ENCODE measurements around the gene CGB2.
"Not testable (repeated sequence)": the region's sequence is repeated elsewhere in the genome, so short reads cannot be mapped to it uniquely, and the experiment has no call there.

Gene CGB2

DNA sequence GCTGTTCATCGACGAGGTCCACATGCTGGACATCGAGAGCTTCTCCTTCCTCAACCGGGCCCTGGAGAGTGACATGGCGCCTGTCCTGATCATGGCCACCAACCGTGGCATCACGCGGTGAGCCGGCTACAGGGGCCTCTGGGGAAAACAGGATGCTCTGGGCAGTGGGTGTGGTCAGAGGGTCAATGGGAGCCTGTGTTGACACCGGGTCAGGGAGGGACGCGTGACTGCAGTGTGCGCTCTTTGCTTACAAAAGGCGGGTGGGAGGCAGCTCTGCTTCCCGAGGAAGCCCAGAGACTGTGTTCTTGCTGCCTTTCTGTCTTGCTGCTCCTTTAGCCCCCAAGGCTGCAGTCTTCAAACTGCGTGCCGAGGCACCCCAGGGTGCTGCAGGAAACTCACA is 20.5 kb upstream of the CGB2 start:
- DNase-seq = no peak

DNA sequence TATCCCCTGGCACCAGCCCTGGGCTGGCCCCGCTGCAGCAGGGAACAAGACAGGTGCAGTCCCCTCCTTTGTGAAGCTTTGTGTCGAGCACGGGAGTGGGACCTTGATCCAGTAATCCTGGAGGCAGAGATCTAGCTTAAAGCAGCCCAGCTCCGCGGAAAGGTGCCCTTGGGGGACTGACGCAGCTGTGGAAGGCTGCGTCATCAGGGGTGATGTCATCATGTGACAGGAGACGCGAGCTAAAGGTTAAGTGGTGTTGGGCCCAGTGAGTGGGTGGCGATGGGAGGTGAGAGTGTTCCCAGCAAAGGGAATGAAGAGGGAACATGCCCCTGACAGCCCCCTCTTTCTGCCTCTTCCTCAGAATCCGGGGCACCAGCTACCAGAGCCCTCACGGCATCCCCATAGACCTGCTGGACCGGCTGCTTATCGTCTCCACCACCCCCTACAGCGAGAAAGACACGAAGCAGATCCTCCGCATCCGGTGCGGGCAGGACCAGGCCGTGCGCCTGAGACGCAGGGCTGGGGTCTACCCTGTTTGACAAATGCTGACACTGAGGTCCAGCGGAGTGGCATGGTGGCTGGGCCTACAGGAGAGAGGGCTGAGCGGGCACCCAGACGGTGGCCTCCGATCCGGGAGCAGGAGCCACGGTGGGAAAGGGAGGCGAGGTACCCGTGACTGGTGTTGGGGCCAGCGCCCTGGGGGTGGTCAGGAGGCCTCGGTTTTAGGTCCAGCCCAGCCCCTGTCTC is 17.4 kb upstream of the CGB2 start:
- no peak for DNase-seq

DNA sequence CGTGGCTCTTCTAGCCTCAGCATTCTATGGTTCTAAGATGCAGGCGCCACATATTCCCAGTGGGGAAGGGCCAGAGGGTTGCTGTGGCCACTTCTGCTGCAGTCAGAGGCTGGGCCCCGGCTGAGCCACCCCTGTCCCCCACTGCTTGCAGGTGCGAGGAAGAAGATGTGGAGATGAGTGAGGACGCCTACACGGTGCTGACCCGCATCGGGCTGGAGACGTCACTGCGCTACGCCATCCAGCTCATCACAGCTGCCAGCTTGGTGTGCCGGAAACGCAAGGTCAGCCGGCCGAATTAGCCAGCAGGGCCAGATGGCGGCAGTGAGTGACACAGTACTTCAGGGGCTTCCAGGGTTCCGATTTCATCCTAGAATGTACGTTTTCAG is 16.8 kb upstream of the CGB2 start:
- no peak for DNase-seq

DNA sequence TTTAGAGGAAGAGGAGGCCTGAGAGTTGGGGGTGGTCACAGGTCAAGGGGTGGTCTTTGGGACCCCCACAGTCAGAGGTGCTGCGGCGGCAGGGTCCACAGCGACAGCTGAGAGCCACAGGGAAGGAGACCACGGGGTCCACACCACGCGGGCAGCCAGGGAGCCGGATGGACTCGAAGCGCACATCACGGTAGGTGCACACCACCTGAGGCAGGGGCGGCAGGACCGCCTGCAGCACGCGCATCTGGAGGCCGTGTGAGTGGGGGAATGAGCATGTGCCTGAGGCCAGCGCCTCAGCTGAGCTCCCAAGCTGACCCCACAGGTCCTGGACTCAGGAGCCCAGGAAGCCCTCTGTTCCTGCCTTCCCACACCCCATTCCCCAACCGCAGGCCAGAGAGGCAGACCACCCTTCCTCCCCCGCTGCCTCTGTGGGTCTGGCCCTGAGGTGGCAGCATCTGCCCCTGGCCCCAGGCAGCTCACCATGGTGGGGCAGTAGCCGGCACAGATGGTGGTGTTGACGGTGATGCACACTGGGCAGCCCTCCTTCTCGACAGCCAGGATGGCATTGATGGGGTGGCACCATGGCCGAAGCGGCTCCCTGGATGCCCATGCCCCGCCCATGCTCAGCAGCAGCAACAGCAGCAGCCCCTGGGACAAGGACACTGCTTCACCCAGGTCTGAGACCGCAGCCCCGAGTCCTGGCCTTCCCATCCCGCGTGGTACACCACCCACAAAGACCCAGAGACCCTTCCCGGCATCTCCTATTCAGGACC is 15.4 kb upstream of the CGB2 start:
- no peak for DNase-seq

DNA sequence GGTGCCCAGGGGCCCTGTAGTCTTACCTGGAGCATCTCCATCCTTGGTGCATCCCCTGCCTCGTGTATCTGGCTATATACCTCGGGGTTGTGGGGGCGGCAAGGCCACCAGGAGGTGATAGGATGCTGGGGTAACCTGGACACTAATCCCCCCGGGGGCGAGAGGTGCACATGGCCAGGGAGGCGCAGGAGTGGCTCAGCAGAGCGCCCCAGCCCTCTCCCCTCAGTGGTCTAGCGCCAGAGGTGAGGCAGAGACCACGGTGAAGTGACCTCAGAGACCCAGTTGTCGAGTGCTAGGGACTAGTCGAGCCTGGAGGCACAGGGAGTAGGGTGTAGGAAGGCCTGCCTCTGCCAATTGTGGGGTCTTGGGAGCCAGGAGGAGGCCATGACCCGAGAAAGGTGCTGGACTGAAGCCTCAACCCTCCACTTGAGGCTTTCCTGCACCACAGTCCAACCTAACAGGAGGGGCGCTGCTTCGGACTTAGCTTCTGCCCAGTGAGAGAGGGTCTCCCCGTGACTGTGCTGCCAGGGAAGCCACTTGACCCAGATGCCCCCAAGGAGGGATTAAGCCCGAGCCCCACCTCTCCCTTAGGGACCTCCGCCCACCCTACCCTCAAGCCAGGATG is 14.5 kb upstream of the CGB2 start, which contains the start of gene LHB:
LHB (minus strand) TSS at position 51 of the 625 bp plus-strand sequence; CDS start at position 41, 10 bp downstream.
- no peak for DNase-seq

DNA sequence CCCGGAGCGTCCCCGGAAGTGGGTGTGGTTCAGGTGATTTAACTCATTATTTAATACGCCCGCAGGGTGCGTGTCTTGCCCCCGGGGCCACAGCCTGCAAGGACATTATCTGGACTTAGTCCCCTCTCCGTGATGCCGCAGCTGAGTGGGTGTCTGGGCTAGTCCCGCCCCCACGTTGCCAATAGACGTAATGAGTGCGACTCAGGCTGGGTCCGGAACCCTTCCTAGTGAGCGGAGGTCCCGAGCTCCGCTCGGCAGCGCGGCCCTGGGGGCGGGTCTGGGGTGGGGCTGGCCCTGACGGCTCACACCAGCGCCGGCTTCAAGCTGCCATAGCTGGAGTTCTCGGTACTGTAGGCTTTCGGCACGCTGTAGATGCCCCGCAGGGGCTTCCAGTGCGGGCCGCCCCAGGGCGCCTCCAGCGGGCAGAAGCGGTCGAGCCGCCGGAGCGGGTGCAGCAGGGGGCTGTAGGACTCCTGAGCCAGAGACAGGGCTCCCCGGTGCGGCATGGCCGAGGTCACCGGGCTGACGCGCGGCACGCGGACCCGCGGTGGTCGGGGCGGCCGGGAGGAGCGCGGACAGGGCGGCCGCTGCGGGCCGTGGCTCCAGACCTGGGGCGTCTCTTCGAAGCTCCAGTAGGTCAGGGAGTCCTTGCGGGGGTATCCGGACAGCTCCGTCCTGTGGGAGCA is 13.9 kb upstream of the CGB2 start:
- peak; percentile 57 for DNase-seq

DNA sequence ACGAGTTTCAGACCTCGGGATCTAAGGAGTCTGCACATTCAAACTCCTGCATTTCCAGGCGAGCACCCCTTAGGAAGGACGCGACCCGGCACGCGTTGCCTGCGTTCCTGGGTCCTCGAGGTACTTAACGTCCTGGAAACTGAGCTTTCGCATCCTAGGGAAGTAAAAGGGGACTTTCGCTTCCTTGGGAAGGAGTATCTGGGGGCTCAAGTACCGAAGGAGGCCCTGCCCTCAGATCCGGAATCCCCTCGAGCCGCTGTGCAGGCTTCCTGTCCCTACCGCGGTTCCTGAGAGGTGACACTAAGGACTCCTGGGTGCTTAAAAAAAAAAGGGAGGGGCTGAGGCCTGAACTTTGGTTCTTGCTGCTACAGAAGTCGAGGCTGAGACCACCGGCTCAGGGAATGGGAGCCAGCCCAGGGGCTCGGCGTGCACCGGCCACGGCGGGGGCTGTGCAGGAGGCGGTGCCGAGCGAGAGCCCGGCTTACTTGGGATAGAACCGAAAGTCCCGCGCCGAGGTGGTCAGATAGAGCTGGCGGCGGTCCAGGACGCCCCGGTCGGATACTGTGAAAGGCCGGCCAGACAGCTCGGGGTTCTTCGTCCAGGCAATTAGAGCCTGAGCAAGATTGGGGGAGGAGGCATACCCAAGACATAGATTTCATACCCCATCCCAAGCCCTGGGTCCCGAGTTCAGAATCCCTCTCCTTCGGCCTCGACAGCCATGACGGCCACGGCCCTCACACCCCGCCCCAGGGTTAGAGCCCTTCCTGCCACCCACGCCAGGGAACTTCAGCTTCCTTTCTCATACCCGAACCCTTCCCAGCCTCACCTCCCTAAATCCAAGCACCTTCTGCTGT is 13.1 kb upstream of the CGB2 start:
- not testable (repeated sequence) for DNase-seq

DNA sequence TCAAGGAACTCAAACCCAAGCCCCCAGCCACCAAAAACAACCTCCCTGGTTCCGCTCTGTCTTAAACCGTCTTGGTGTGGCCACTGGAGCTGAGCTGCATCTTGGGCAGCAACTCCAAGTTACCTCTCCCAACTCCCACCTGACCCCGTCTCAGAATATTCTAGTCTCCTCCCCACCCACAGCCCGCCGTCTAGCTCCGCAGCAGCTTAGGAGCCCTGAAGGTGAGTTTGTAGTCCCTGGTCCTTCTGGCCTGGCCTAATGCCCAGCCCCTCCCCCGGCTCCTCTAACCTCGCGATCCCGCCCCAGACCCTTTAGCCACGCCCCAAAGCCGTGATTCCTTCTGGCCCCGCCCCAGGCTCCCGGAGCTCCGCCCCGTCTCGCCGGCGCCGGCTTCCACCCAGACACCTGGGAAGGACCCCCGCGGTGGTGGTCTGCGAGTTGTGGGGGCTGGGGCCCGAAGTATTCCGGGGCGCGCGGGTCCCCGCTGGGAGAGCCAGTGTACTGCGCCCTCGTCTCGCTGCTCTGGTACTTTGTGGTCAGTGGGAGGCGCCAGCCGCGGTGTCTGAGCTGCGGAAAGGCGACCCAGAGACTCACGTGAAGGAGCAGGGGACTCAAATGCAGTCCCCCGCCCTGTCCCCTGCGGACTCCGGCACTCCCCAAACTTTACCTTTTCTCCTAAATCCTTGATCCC is 12.3 kb upstream of the CGB2 start:
- peak; percentile 43 for DNase-seq

DNA sequence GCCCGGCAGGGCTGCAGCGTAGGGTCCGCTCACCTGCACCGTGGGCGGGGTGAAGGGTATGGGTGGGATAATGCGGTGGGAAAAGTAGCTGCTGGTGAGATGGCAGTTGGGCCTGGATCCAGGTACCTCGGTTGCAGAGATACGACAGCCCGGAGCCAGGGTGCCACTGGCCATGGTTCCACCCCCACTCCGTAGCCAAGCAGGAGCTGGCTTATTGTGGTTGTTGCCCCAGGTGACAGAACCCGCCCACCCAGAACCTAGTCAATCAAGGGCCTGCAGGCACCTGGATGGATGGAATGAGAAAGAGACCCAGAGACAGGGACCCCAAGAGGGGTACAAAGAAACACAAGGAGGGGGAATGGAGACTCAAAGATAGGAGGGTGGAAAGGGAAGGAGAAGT is 11.3 kb upstream of the CGB2 start:
- no peak for DNase-seq

DNA sequence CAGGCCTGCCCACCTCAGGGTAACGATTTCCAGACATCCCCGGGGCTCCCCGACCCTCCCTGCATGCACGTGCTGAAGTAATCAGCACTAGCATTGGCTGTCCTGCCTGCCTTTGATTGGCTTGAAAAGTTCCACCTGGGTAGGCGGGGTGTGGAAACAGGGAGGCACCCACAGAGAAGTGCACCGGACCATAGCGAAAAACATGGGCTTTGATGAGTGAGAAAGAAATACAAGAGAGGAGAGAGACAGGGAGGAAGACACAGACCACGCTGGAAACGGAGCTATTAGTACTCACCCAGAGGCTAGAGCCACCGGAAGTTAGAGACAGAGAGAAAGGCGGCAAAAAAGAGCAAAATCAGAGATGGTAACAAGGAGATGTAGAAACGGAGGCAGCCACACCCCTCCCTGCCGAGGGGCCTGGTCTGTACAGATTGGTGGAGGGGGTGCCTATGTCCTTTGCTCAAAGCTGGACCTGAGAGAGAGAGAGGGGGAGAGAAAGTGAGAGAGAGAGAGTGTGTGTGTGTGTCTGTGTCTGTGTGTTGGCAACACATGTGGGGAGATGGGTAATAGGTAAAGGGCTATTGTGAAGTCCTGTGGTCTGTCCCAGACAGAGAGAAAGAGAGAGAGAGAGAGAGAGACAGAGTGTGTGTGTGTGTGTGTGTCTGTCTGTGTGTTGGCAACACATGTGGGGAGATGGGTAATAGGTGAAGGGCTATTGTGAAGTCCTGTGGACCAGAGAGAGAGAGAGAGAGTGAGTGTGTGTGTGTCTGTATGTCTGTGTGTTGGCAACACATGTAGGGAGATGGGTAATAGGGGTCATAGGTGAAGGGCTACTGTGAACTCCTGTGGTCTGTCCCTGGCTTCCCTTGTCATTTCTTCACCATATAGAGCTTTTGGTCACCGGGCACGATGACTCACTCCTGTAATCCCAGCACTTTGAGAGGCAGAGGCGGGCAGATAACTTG is 10.5 kb upstream of the CGB2 start:
- no peak for DNase-seq

DNA sequence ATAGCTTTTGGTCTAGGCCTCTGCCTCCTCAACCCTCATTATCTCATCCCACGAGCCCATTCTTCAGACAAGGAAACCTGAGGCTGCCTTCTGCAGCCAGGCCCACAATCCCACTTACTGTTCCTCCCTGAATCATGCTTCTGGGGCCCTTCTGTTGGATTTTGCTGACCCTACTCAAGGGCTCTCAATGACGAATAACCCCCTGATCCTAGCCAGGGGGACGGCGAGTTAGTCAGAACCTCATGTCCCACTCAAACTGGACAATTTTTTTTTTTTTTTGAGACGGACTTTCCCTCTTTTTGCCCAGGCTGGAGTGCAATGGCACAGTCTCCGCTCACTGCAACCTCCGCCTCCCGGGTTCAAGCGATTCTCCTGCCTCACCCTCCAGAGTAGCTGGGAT is 9.6 kb upstream of the CGB2 start:
- no peak for DNase-seq

DNA sequence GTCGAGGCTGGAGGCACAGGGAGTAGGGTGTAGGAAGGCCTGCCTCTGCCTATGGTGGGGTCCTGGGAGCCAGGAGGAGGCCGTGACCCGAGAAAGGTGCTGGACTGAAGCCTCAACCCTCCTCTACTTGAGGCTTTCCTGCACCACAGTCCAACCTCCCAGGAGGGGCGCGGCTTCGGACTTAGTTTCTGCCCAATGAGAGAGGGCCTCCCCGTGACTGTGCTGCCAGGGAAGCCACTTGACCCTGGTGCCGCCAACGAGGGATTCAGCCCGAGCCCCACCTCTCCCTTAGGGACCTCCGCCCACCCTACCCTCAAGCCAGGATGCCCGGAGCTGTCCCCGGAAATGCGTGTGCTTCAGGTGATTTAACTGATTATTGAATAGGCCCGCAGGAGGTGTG is 7.5 kb upstream of the CGB2 start, which contains the start of gene CGB3:
CGB3 (minus strand) TSS at position 101 of the 400 bp plus-strand sequence. CDS start 362 bp downstream, outside the sequence.
- DNase-seq = not testable (repeated sequence)

DNA sequence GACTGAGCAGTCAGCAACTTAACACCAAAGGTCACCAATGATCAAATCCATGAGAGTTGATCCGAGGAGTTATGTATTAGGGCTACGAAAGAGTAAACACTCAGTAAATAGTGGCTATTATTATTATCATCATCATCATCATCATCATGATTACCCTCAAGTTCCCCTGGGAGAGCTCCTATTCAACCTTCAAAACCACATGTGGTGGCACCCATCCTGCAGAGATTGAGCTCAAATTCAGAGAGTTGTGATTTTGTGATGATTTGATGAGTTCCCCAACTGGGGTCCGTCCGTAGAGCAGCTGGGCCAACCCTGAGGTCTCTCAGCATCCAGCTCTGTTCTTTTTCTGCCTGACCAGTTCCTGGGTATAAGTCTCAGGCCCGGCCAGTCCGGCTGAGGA is 6.6 kb upstream of the CGB2 start:
- not testable (repeated sequence) for DNase-seq

DNA sequence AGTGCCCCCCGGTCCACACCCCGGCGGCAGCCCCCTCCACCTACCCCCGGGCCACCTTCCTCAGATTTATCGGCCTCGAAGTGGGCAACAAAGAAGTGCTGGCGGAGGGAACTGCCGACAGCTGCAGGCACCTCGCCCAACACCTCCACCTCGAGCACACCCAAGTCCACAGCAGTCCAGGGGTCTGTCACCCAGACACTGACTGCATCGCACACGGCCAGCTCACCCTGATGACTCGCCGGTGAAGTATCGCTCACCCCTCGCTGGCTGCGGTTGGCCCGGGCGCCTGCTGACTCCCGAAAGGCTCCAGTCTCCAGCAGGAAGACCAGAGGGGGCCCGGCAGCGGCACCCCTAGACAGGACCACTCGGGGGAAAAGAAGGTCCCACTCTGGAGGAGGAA is 6.1 kb upstream of the CGB2 start:
- not testable (repeated sequence) for DNase-seq

DNA sequence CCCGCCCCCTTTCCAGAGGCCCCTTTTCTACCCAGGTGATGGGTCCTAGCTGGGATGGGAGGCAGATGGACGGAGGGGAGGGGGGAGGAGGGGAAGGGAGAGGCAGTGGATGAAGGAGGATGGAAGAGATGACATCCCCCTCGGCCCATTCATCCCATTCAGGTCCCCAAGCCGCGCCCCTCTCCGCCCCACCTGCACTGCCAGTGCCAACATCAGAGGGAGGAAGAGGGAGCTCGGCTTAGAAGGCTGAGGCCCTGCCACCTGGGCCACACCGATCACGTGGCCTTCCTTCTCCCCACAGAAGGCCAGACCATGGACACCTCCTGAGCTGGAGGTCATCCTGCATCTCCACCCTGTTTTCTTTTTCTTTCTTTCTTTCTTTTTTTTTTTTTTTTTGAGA is 3.0 kb upstream of the CGB2 start:
- DNase-seq = not testable (repeated sequence)

DNA sequence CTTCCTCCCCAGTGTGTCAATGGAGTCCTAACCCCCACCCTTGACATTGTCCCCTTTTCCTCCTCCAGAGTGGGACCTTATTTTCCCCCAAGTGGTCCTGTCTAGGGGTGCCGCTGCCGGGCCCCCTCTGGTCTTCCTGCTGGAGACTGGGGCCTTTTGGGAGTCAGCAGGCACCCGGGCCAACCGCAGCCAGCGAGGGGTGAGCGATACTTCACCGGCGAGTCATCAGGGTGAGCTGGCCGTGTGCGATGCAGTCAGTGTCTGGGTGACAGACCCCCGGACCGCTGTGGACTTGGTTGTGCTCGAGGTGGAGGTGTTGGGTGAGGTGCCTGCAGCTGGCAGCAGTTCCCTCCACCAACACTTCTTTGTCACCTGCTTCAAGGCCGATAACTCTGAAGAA is 1.9 kb upstream of the CGB2 start:
- DNase-seq = not testable (repeated sequence)

DNA sequence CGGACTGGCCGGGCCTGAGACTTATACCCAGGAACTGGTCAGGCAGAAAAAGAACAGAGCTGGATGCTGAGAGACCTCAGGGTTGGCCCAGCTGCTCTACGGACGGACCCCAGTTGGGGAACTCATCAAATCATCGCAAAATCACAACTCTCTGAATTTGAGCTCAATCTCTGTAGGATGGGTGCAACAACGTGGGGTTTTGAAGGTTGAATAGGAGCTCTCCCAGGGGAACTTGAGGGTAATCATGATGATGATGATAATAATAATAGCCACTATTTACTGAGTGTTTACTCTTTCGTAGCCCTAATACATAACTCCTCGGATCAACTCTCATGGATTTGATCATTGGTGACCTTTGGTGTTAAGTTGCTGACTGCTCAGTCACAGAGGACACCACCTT is 1.4 kb upstream of the CGB2 start:
- not testable (repeated sequence) for DNase-seq

DNA sequence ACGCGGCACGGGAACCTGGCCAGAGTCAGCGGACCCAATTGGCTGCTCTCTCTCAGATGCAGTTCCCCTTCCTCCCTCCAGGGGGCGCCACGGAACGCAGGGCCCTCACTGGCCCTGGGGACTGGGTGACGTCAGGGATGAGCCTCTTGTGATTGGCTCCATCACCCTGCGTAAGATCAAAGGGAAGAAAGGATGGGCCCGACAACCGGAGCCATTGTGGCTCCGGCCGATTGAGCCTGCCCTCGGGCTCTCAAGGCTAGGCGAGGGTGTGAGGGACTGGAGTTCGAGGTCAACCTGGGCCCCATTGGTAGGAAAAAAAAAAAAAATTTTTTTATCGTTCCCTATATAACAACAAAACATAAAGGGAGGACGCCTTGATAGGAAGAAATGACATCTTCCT is 5.1 kb downstream of the CGB2 start, which contains the start of gene CGB1:
CGB1 (minus strand) TSS at position 81 of the 400 bp plus-strand sequence. CDS start 184 bp downstream, outside the sequence.
- DNase-seq = not testable (repeated sequence)

DNA sequence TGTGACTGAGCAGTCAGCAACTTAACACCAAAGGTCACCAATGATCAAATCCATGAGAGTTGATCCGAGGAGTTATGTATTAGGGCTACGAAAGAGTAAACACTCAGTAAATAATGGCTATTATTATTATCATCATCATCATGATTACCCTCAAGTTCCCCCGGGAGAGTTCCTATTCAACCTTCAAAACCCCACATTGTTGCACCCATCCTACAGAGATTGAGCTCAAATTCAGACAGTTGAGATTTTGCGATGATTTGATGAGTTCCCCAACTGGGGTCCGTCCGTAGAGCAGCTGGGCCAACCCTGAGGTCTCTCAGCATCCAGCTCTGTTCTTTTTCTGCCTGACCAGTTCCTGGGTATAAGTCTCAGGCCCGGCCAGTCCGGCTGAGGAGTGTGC is 6.4 kb downstream of the CGB2 start:
- DNase-seq = not testable (repeated sequence)
